Osteocyte (in vitro differentiated cells): ENCODE results near the gene HNRNPD. TPM values are rescaled to one million over a fixed set of nuclear protein-coding genes. Genes with fewer than 3 reads are reported as not detected.
"Not testable (repeated sequence)": the region's sequence is repeated elsewhere in the genome, so short reads cannot be mapped to it uniquely, and the experiment has no call there.

Experiments used
- DNase-seq: peaks from one replicate; pipeline ENCODE4 v3.0.0; 2021; ENCODE audit warnings: mixed read lengths; ENCODE audit not compliant: unreplicated experiment; ENCODE audit errors: extremely low spot score
- H3K27ac Mint-ChIP-seq: one replicate; pipeline ENCODE4 v1.8.0; 2021; ENCODE audit warnings: mild to moderate bottlenecking, mixed read lengths; ENCODE audit not compliant: unreplicated experiment
- H3K27me3 Mint-ChIP-seq: one replicate; pipeline ENCODE4 v1.8.0; 2021; ENCODE audit warnings: mixed read lengths; ENCODE audit not compliant: unreplicated experiment
- H3K36me3 Mint-ChIP-seq: one replicate; pipeline ENCODE4 v1.8.0; 2021; ENCODE audit warnings: mixed read lengths; ENCODE audit not compliant: unreplicated experiment
- H3K4me1 Mint-ChIP-seq: one replicate; pipeline ENCODE4 v1.8.0; 2021; ENCODE audit warnings: mixed read lengths; ENCODE audit not compliant: unreplicated experiment
- H3K4me3 Mint-ChIP-seq: one replicate; pipeline ENCODE4 v1.8.0; 2021; ENCODE audit warnings: mild to moderate bottlenecking, moderate library complexity, mixed read lengths; ENCODE audit not compliant: unreplicated experiment
- H3K9me3 Mint-ChIP-seq: one replicate; pipeline ENCODE4 v1.8.0; 2021; ENCODE audit warnings: mixed read lengths; ENCODE audit not compliant: unreplicated experiment
- CTCF ChIP-seq: fragments of 200-600 bp; sonication (generic); IDR thresholded peaks from 2 replicates; pipeline ENCODE4 v1.5.0; 2021; ENCODE audit warnings: antibody characterized with exemption, mild to moderate bottlenecking, moderate library complexity
- total RNA-seq: library from RNA; stranded (reverse); gene quantifications from 2 replicates; pipeline ENCODE4 v1.2.1, GENCODE V29; 2021

HNRNPD gene
- total RNA-seq, 1 donor from 2014 or later, result 197 TPM

GRCh38 chr4:82397527-82397926 is 23.7 kb upstream of the HNRNPD start:
- H3K4me3 Mint-ChIP-seq, result no peak overlapping the region
- no peaks in the 10 kb centered on the region for H3K27me3 Mint-ChIP-seq
- TF ChIP-seq CTCF, result no peak
- no peaks in the 10 kb centered on the region for H3K9me3 Mint-ChIP-seq
- no peak overlapping the region for H3K27ac Mint-ChIP-seq
- DNase-seq, result no peak
- no peaks in the 10 kb centered on the region for H3K36me3 Mint-ChIP-seq
- H3K4me1 Mint-ChIP-seq, result no peaks in the 10 kb centered on the region

GRCh38 chr4:82394896-82395295 is 21.1 kb upstream of the HNRNPD start:
- no peaks in the 10 kb centered on the region for H3K9me3 Mint-ChIP-seq
- no peaks in the 10 kb centered on the region for H3K4me1 Mint-ChIP-seq
- H3K36me3 Mint-ChIP-seq, result no peaks in the 10 kb centered on the region
- H3K27me3 Mint-ChIP-seq, result no peaks in the 10 kb centered on the region
- no peak overlapping the region for H3K4me3 Mint-ChIP-seq
- H3K27ac Mint-ChIP-seq, result no peak overlapping the region
- DNase-seq, result no peak
- no peak for TF ChIP-seq CTCF

- H3K4me3 Mint-ChIP-seq, H3K36me3 Mint-ChIP-seq, H3K27ac Mint-ChIP-seq, H3K9me3 Mint-ChIP-seq, H3K4me1 Mint-ChIP-seq, H3K27me3 Mint-ChIP-seq, DNase-seq: not testable (repeated sequence)
Measured at GRCh38 chr4:82390061-82390460, 16.3 kb upstream of the HNRNPD start.

GRCh38 chr4:82388405-82388804 is 14.6 kb upstream of the HNRNPD start:
- H3K36me3 Mint-ChIP-seq, result no peaks in the 10 kb centered on the region
- DNase-seq, result no peak
- no peaks in the 10 kb centered on the region for H3K27me3 Mint-ChIP-seq
- H3K9me3 Mint-ChIP-seq, result peaks cover 8% of the 10 kb centered on the region
- no peaks in the 10 kb centered on the region for H3K4me1 Mint-ChIP-seq
- no peak overlapping the region for H3K27ac Mint-ChIP-seq
- TF ChIP-seq CTCF, result no peak
- no peak overlapping the region for H3K4me3 Mint-ChIP-seq

- not testable (repeated sequence) for H3K9me3 Mint-ChIP-seq, DNase-seq, H3K4me1 Mint-ChIP-seq, H3K27me3 Mint-ChIP-seq, H3K27ac Mint-ChIP-seq, H3K36me3 Mint-ChIP-seq, H3K4me3 Mint-ChIP-seq
Measured at GRCh38 chr4:82386312-82386711, 12.5 kb upstream of the HNRNPD start.

DNA sequence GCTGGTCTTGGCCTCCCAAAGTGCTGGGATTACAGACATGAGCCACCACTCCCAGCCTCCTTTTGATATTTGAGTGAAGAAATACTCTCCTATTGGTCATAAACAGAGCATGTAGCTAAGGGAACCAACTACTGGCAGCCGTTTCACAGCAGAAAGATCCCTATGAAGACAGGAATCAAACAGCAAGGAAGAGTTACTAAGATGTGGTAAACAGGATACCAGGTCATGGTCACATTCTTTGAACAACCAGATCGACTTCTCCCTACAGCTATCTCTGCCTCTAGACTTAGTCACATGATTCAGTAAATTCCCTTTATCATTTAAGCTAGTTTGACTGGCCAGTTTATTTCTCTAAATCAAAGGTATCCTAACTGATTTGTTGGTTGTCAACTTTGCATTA is 9.0 kb upstream of the HNRNPD start:
- no peak for TF ChIP-seq CTCF

More for the DNA sequence above, 9.0 kb upstream of the HNRNPD start:
- Mint-ChIP-seq H3K4me3 (no peak overlapping the region), H3K4me1 (peaks cover 7% of the 10 kb centered on the region), H3K36me3 (peaks cover under 1% of the 10 kb centered on the region), H3K9me3 (peaks cover 8% of the 10 kb centered on the region), H3K27ac (no peak overlapping the region), H3K27me3 (no peaks in the 10 kb centered on the region)
- no peak for DNase-seq
